Activated naive CD4-positive, alpha-beta T cell treated with anti-CD3 and anti-CD28 coated beads for 36 hours (primary cell): ENCODE results near the gene SCN2A. TPM values are rescaled to one million over a fixed set of nuclear protein-coding genes. Genes with fewer than 3 reads are reported as not detected.
A peak's percentile ranks its signal among the peaks of the same experiment; 100 is the strongest.
"Not testable (repeated sequence)": the region's sequence is repeated elsewhere in the genome, so short reads cannot be mapped to it uniquely, and the experiment has no call there.

Source experiments
- CTCF ChIA-PET: fragments of 350-600 bp; sonication (Branson Sonifier 250); formaldehyde crosslinking; loops from one replicate; lab custom pipeline; 2021; ENCODE audit warnings: antibody characterized with exemption; lab: Charles Lee
- DNase-seq: peaks from one replicate; pipeline ENCODE4 v3.0.0-alpha.2; 2020
- H3K27ac Mint-ChIP-seq: one replicate; pipeline ENCODE4 v1.8.0; 2021; ENCODE audit warnings: mild to moderate bottlenecking, mixed read lengths
- H3K27me3 Mint-ChIP-seq: one replicate; pipeline ENCODE4 v1.8.0; 2021; ENCODE audit warnings: low read depth, mixed read lengths
- H3K36me3 Mint-ChIP-seq: one replicate; pipeline ENCODE4 v1.8.0; 2021; ENCODE audit warnings: low read depth, mixed read lengths
- H3K4me1 Mint-ChIP-seq: one replicate; pipeline ENCODE4 v1.8.0; 2021; ENCODE audit warnings: low read depth, mixed read lengths
- H3K4me3 Mint-ChIP-seq: one replicate; pipeline ENCODE4 v1.8.0; 2021; ENCODE audit warnings: mild to moderate bottlenecking, moderate library complexity, mixed read lengths
- H3K9me3 Mint-ChIP-seq: one replicate; pipeline ENCODE4 v1.8.0; 2021; ENCODE audit warnings: mixed read lengths
- intact Hi-C: fragments of 100-400 bp; cut with micrococcal nuclease; formaldehyde crosslinking; loops from one replicate; pipeline ENCODE4 v1.15.1; 2023
- total RNA-seq, 2 experiments: library from RNA; stranded (reverse); gene quantifications; one replicate each; pipeline ENCODE4 v1.2.3, GENCODE V29; 2021

SCN2A gene
- total RNA-seq, 2 experiments from 2014 or later, result 0.10 to 0.14 TPM

DNA sequence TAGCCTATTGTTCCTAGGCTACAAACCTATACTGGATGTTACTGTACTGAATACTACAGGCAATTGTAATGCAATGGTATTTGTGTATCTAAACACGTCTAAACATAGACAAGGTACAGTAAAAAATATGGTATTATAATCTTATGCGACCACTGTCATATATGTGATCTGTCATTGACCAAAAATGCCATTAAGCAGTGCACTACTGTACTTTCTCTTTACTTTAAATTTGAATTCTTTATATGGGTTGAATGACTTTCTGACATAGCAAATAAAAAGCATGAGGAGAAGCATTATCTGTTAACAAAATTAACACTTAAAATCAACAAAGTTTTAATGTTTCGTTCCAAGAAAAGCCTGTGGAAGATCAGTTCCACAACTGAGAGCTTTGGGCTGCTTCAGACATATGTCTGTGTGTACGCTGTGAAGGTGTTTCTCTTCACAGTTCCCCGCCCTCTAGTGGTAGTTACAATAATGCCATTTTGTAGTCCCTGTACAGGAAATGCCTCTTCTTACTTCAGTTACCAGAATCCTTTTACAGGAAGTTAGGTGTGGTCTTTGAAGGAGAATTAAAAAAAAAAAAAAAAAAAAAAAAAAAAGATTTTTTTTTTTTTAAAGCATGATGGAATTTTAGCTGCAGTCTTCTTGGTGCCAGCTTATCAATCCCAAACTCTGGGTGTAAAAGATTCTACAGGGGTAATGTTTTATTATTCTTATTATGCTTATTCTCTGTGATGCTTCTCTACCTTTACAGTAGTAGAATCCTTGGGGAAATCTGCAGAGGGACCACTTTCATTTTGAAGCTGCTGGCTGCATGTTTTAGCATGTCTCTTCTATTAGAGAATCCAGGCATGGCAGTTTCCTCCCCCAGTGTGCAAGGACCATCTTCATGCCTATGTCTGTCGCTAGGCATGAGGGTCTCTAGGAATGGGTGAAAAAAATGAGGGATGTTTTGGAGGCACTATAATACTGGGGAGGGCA, 54.5 kb downstream of the SCN2A start:
- Mint-ChIP-seq H3K36me3 (no peaks in the 10 kb centered on the region), H3K27ac (no peak overlapping the region), H3K4me1 (peaks cover 5% of the 10 kb centered on the region), H3K4me3 (no peak overlapping the region), H3K27me3 (peaks cover 10% of the 10 kb centered on the region), H3K9me3 (no peaks in the 10 kb centered on the region)
- peak; percentile 52 for DNase-seq
- intact Hi-C loops, result loop anchor here (1.0 to 10.0 kb wide), 8 partner anchors 15 to 659 kb away; partner anchors contain the start of genes GALNT3, SCN2A and TTC21B
- CTCF ChIA-PET, result interaction anchor here (0.6 to 3.0 kb wide), 12 partner anchors 10 to 1273 kb away, joined by 3 to 18 read pairs (median 3); partner anchors contain the start of gene SCN2A

DNA sequence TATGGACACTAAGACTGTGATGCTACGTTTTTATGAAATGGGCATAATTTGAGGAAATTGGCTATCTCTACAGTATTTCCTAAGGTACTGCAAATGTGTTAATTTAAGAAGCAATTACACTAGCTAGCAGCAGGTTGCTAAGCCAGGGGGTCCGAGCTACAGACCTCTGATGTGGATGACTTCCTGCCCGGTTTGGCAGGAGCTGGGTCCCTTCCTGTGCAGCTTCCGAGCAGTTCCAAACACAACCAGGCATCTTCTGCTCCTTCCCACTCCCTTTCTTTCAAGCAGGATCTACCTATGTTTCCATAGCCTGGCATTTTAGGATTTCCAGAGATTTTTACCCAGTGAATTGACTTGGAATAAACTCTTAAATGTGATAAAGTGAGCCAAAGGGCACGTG, 55.7 kb downstream of the SCN2A start:
- no peak overlapping the region for H3K4me3 Mint-ChIP-seq
- H3K9me3 Mint-ChIP-seq, result no peaks in the 10 kb centered on the region
- intact Hi-C loops, result loop anchor here (5.0 to 10.0 kb wide), 3 partner anchors 500 to 657 kb away; partner anchors contain the start of genes GALNT3 and TTC21B
- no peak for DNase-seq
- no peaks in the 10 kb centered on the region for H3K36me3 Mint-ChIP-seq
- peaks cover 5% of the 10 kb centered on the region for H3K4me1 Mint-ChIP-seq
- CTCF ChIA-PET, result interaction anchor here (0.6 to 3.0 kb wide), 3 partner anchors 38 to 73 kb away, joined by 3 to 18 read pairs (median 3); partner anchors contain the start of gene SCN2A
- H3K27me3 Mint-ChIP-seq, result peaks cover 10% of the 10 kb centered on the region
- H3K27ac Mint-ChIP-seq, result no peak overlapping the region

DNA sequence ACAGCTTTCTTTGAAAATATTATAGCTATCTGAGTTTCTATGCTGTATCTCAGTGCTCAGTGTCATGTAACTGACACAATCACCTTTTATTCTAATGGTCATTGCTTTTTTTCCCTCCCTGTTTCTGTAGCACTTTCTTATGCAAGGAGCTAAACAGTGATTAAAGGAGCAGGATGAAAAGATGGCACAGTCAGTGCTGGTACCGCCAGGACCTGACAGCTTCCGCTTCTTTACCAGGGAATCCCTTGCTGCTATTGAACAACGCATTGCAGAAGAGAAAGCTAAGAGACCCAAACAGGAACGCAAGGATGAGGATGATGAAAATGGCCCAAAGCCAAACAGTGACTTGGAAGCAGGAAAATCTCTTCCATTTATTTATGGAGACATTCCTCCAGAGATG, 56.4 kb downstream of the SCN2A start:
- no peak for DNase-seq
- intact Hi-C loops, result loop anchor here (10.0 kb wide), 1 partner anchor 499 kb away; the partner anchor contains the start of gene GALNT3
- Mint-ChIP-seq H3K27me3 (peaks cover 10% of the 10 kb centered on the region), H3K36me3 (no peaks in the 10 kb centered on the region), H3K4me3 (no peak overlapping the region), H3K9me3 (no peaks in the 10 kb centered on the region), H3K4me1 (peaks cover 5% of the 10 kb centered on the region), H3K27ac (no peak overlapping the region)
- CTCF ChIA-PET, result interaction anchor here (1.4 to 3.0 kb wide), 2 partner anchors 37 to 56 kb away, joined by 3 to 18 read pairs; partner anchors contain the start of gene SCN2A

DNA sequence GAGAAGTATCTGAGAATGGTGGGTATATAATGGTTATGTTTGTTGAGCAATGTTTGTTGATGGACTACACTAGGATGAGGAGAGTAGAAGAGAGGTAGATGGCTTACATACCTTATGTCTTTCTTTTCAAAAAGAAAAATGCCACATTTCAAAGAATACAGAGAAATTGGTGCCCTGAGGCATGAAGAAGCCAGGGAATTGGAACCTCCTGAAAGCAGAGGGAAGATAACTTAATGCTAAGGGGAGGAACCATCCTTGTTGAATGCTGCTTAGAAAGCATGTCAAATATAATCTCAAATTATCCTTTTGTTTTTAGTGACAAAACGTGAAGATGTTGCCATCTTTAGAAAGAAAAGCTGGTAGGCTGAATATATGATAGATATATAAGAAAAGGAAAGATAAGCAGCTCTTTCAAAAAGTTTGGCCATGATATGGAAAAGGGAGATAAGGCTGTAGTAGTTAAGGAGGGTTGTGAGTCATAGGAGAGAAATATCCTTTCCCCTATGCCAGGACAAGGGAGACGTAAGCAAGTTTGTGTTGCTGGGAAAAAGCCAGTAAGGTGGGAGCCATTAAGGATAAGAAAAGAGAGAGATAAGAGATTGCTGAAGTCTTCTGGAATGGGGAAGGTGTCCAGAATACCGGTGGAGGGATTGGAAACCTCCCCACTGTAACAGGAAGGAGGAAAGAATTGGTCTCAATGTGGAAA, 66.3 kb downstream of the SCN2A start:
- intact Hi-C loops, result loop anchor here (1.0 kb wide), 3 partner anchors 66 to 312 kb away; partner anchors contain the start of gene SCN2A
- Mint-ChIP-seq H3K9me3 (no peaks in the 10 kb centered on the region), H3K27ac (no peak overlapping the region), H3K4me1 (no peaks in the 10 kb centered on the region), H3K4me3 (no peak overlapping the region), H3K27me3 (no peaks in the 10 kb centered on the region), H3K36me3 (no peaks in the 10 kb centered on the region)
- CTCF ChIA-PET, result no interaction called here
- DNase-seq, result no peak

DNA sequence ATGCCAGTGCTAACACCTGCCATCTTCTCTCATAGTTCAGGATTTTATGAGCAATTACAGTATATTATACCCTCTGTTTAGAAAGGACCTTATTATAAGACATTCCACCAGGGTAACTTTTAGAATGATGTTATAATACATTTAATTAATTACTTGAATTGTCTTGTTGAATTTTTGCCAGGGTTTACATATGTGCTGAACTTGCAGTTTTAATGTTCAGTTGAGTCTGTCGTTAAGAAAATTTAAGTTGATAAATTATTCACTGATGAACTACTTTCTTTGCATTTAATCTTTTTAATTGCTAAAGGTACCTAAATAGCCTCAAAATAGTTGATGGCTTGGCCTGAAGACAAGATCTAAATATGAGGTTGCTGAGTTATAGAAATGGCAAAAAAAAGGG, 68.1 kb downstream of the SCN2A start:
- CTCF ChIA-PET, result no interaction called here
- Mint-ChIP-seq H3K36me3 (no peaks in the 10 kb centered on the region), H3K4me1 (no peaks in the 10 kb centered on the region), H3K9me3 (no peaks in the 10 kb centered on the region), H3K27ac (no peak overlapping the region), H3K27me3 (peaks cover 2% of the 10 kb centered on the region), H3K4me3 (no peak overlapping the region)
- DNase-seq, result no peak
- intact Hi-C loops, result no loop called here

DNA sequence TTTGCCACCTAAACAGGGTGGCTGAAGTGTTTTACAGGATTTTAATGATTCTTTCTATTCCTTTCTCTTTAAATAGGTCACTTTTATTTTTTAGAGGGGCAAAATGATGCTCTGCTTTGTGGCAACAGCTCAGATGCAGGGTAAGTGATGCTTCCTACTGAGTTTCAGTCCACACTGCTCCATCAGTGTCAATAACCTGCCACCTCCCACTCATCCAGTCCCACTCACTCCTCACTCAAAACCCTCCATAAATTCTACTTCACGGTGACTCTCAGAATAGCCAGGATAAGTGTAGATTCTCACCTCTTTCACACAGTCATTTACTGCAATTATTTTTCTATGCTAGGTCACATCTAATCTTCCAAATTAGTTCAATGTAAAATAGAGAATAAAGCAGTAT, 72.7 kb downstream of the SCN2A start:
- DNase-seq, result no peak
- CTCF ChIA-PET, result interaction anchor here (0.7 kb wide), 1 partner anchor 10 kb away, joined by 4 read pairs; no protein-coding TSS in a partner anchor
- Mint-ChIP-seq H3K4me1 (no peaks in the 10 kb centered on the region), H3K27ac (no peak overlapping the region), H3K36me3 (no peaks in the 10 kb centered on the region), H3K9me3 (no peaks in the 10 kb centered on the region), H3K27me3 (peaks cover 5% of the 10 kb centered on the region), H3K4me3 (no peak overlapping the region)
- intact Hi-C loops, result no loop called here

DNA sequence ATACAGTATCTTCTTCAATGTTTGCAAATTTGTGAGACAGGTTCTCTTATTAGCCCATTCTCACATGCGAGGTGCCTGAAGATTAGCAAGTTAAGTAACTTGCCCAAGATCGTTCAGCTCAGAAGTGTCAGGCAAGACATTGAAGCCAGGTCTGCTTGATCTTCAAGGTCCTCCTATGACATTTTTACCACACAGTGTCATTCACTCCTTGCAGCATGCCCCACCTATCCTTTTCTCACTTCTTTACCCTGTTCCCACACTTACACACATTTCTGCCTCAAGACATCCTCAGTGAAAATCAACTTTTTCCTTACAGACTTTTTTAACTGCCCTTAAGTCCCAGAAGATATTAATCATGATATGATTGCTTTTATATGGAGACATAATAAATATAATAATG, 73.8 kb downstream of the SCN2A start:
- intact Hi-C loops, result no loop called here
- CTCF ChIA-PET, result no interaction called here
- no peaks in the 10 kb centered on the region for H3K4me1 Mint-ChIP-seq
- H3K4me3 Mint-ChIP-seq, result no peak overlapping the region
- peaks cover 5% of the 10 kb centered on the region for H3K27me3 Mint-ChIP-seq
- H3K36me3 Mint-ChIP-seq, result no peaks in the 10 kb centered on the region
- H3K9me3 Mint-ChIP-seq, result no peaks in the 10 kb centered on the region
- no peak overlapping the region for H3K27ac Mint-ChIP-seq
- DNase-seq, result no peak

DNA sequence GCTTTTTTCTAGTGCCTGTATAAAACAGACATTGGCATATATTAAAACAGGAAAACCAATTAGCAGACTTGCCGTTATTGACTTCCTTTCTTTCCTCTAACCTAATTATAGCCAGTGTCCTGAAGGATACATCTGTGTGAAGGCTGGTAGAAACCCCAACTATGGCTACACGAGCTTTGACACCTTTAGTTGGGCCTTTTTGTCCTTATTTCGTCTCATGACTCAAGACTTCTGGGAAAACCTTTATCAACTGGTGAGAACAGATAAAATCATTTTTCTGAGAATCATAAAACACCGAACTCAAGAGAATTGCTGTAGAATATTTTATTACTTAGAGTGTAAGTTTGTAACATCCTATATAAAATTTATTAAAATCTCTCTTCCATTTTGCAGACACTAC, 74.3 kb downstream of the SCN2A start:
- H3K4me1 Mint-ChIP-seq, result no peaks in the 10 kb centered on the region
- no peaks in the 10 kb centered on the region for H3K36me3 Mint-ChIP-seq
- intact Hi-C loops, result no loop called here
- no peak overlapping the region for H3K4me3 Mint-ChIP-seq
- H3K9me3 Mint-ChIP-seq, result no peaks in the 10 kb centered on the region
- CTCF ChIA-PET, result no interaction called here
- H3K27ac Mint-ChIP-seq, result no peak overlapping the region
- H3K27me3 Mint-ChIP-seq, result peaks cover 5% of the 10 kb centered on the region
- no peak for DNase-seq

DNA sequence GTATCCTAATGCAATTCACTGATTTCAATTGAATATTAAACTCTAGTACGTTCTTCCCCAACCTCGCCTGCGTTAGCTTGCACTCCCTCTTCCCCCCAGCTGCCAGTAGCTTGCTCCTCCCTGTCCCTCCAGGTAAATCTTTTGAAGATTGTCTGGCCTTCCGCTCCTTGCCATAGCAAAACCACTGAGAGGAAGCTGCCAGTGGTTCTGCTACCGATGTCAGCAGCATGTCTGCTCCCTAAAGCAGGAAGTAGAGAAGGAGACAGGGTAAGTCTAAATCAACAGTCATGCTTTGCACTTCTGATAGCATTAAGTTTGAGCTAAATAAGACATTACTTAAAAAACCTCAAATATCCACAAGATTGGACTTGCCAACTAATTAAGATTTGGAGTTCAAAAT, 89.1 kb downstream of the SCN2A start:
- Mint-ChIP-seq H3K4me1 (peaks cover 13% of the 10 kb centered on the region), H3K9me3 (no peaks in the 10 kb centered on the region), H3K4me3 (peak overlapping the region; percentile 48), H3K27me3 (no peaks in the 10 kb centered on the region), H3K27ac (no peak overlapping the region), H3K36me3 (no peaks in the 10 kb centered on the region)
- intact Hi-C loops, result no loop called here
- CTCF ChIA-PET, result no interaction called here
- peak; percentile 35 for DNase-seq

DNA sequence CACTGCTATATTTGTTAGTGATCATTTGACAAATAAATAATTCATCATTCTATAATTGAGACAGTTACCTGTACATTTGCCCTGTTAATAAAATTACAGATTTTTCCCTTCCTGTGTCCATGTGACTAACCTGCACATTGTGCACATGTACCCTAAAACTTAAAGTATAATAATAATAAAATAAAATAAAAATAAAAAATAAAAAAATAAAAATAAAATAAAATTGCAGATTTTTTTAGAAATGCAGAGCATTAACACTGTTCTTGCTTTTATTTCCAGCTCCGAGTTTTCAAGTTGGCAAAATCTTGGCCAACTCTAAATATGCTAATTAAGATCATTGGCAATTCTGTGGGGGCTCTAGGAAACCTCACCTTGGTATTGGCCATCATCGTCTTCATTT, 105.1 kb downstream of the SCN2A start:
- CTCF ChIA-PET, H3K9me3 Mint-ChIP-seq, H3K4me3 Mint-ChIP-seq, DNase-seq, H3K27ac Mint-ChIP-seq, H3K4me1 Mint-ChIP-seq, intact Hi-C loops, H3K36me3 Mint-ChIP-seq, H3K27me3 Mint-ChIP-seq: not testable (repeated sequence)

DNA sequence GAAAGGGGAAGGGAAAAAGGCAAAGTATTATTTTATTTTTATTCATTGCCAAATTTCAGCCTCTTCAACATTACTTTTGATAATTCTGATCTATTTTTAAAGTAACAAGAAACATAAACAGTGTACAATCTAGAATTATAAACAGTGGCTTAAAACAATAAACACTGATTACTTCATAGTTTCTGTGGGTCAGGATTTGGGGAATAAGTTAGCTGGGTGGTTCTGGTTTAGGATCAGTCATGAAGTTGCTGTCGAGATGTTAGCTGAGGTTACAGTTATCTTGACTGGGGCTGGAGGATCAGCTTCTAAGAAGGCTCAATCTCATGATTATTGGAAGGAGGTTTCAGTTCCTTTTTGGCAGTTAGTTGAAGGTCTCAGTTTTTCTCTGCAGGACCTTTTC, 109.2 kb downstream of the SCN2A start:
- H3K27me3 Mint-ChIP-seq, result peaks cover 3% of the 10 kb centered on the region
- no peak overlapping the region for H3K4me3 Mint-ChIP-seq
- H3K9me3 Mint-ChIP-seq, result no peaks in the 10 kb centered on the region
- DNase-seq, result no peak
- no peak overlapping the region for H3K27ac Mint-ChIP-seq
- H3K4me1 Mint-ChIP-seq, result no peaks in the 10 kb centered on the region
- intact Hi-C loops, result no loop called here
- CTCF ChIA-PET, result no interaction called here
- no peaks in the 10 kb centered on the region for H3K36me3 Mint-ChIP-seq

DNA sequence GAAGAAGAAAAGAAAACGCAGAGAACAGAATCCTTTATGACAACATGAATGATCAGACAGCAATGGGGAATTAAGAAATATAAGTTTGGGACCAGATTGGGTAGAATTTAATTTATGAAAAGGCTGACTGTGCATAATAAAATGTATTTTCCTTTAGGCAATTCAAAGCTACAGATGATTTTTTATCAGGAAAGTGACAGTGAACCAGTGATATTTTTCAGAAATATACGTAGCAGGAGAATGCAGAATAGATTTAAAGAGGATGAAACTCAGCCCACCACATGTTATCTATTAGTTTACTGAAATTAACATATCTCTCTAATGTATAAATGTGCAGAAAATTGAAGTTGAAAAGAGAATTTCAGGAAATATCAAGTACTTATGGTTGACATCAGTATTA, 110.0 kb downstream of the SCN2A start:
- CTCF ChIA-PET, result interaction anchor here (0.6 kb wide), 1 partner anchor 40 kb away, joined by 3 read pairs; no protein-coding TSS in a partner anchor
- peaks cover 3% of the 10 kb centered on the region for H3K27me3 Mint-ChIP-seq
- H3K27ac Mint-ChIP-seq, result no peak overlapping the region
- intact Hi-C loops, result no loop called here
- no peaks in the 10 kb centered on the region for H3K36me3 Mint-ChIP-seq
- no peaks in the 10 kb centered on the region for H3K9me3 Mint-ChIP-seq
- H3K4me1 Mint-ChIP-seq, result no peaks in the 10 kb centered on the region
- DNase-seq, result no peak
- no peak overlapping the region for H3K4me3 Mint-ChIP-seq
